Stimulated activated naive CD8-positive, alpha-beta T cell treated with anti-CD3 and anti-CD28 coated beads, Interleukin-15, Interleukin-2, amounts not matched to agents 100 U/mL and 50 U/mL, for 24 hours (primary cell): Measurements from ENCODE around the gene MAMLD1.

Experiments
- ATAC-seq: fragments of 150-1000 bp; cut with Tn5 transposase; one replicate; pipeline ENCODE4 v1.10.0; 2021
- DNase-seq: peaks from one replicate; pipeline ENCODE4 v3.0.0; 2021

The MAMLD1 gene

DNA sequence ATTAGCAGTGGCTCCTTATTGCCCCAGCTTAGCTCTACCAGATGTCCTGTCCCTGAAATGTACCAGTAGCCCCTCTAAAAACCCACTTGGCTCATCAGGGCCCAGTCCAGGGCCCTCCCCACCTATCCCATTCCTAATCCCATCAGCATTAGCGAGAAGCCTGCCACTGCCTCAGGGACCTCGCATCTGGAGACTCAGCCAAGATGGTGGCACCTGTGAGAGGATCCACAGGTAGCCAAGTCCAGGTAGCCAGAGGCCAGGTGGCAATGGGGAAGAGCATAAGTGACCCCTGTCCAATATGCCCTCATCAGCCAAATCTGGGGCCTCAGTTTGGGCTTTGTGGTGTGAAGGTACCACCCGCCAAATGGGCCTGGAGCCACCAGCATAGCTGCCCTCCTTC, 97.7 kb downstream of the MAMLD1 start:
- DNase-seq (no peak), ATAC-seq (no peak)

DNA sequence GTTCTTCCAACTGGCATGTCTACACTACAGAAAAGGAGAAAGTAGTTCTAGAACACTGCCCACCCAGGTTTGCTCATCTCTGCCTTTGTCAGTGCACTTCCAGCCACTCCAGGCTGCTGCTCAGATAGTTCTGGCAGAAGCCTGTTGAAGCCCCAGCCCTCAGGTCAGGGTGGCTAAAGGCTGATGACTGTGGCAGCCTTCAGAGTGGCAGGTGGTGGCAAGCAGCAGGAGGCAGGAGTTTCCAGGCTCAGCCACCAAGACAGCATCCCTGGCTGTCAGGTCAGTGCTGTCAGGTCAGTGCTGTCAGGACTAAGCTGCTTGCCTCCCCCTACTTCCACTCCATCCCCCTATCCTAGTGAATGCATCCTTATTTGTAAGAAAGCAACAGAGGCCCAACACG, 100.4 kb downstream of the MAMLD1 start:
- DNase-seq (no peak), ATAC-seq (no peak)

DNA sequence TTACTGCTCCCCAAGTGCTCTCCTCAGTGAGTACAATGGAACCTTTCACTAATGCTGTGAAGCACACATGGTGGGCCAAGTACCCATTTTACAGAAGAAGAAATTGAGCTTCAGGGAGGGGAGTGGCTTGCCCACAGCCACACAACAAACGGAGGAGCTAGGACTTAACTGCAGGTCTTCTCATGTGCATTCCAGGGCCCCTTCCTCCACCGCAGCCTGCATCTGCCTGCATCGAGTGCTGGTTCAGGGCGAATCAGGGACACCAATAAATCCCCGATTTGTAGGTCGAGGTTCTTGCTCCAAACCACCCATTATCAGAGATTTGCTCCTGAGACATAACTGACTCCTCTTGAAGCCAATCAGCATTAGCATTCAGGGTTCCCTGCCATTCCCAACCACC, 100.9 kb downstream of the MAMLD1 start:
- no peak for ATAC-seq
- no peak for DNase-seq

DNA sequence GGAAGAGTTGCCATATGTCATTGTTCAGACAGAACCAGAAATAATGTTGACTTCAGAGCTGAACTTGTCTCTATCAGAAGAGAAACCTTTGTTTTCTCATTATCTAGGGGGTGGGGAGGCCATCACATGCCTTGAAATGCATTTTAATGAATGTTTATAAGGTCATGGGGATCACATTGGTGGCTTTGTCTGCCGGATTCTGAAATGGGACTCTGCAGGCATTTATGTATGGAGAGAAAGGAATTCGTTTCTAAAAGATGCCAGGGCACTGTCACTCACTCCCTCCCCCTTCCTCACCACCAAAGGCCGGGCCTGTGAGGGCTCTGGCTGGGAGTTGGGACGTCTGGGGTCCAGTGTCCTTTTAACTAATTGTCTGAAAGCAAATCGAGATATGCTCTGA, 102.2 kb downstream of the MAMLD1 start:
- DNase-seq: no peak
- ATAC-seq: no peak

DNA sequence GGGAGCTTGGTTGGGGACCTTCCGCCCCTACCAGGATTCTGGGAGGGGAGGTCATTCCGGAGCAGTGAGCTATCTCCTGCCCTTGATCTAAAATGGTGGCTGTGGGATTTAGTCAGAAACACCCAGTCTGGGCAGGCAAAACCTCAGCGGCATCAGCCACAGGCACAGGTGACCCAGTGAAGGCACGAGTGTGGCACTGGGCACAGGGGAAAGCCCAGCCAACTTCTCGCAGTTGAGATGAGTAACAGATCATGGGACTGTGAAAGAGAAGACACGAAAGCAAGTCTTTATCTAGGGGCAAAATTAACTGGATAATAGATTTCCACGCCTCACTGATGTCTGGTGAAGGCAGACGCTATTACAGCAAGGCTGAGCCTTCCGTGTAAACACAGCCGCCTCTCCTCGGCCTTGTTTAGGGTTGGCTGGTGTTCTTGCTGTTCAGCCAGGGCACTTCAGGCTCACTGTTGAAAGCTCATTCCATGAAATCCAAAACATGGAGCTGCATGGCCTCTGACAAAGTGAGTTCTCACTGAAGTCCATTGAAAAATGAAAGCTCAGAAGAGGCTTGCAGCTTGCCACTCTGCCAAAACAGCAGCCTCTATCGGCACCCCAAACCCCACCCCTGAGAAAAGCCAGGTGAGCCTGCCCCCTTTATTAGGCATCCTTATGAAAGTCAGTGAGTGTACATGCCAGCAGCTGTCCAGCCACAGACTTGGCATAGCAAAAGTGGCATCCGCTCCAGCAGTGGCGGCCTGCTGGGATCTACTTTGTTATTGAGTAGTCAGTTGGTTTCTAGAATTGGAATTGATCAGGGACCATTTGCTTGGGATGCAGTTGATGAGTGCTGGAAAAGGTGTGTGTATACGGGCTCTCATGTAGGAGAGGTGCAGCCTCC, 103.0 kb downstream of the MAMLD1 start:
- no peak for ATAC-seq
- no peak for DNase-seq

DNA sequence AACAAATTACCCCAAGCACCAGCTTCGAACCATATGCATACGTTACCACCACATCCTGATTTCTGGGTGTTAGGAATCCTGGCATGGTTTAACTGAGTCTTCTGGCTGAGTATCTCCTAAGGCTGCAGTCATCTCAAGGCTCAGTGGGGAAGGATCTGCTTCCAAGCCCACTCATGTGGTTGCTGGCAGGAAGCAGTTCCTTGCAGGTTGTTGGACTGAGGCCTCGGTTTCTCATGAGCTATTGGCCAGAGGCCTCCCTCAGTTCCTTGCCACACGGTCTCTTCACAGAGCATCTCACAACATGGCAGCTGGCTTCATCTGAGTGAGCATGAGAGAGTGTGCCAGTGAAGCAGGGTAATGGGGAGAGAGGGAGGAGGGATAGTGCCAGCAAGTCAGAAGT, 109.2 kb downstream of the MAMLD1 start:
- DNase-seq (no peak), ATAC-seq (no peak)

DNA sequence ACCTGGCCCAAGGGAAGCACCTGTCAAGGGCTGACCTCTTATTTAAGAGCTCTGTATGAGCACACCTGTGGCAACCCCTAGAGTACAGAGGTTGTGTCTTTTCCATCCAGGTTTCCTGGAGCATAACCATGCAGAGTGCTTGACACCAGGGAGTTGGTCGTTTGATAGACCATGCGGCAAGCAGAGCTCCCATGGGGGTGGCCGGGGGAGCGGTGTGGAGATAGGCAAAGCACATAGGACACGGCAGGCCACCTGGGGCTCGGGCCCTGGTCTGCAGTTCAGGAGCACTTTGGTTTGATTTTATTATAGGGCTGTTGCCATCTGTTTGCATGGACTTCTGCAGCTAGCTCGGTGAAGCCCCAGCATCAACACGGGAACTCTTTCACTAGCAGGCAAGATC, 110.3 kb downstream of the MAMLD1 start:
- no peak for DNase-seq
- no peak for ATAC-seq

DNA sequence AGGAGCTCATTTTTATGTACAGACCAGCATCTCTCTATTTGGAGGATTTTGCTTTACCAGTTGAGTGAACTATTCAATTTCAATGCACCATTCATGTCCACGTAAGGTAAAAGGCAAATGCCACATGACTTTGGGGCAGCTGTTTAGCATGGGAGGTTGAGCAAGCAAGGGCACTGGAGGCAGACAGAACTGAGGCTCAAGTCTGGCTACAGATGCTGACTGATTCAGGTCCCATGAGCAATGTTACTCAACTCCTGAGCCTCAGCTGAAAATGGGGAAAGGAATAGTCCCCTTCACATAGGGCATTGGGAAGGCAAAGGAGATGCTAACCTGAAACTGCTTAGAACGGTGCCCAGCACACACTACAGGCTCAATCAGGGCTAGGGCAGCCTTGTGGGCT, 112.3 kb downstream of the MAMLD1 start:
- no peak for ATAC-seq
- DNase-seq: no peak

DNA sequence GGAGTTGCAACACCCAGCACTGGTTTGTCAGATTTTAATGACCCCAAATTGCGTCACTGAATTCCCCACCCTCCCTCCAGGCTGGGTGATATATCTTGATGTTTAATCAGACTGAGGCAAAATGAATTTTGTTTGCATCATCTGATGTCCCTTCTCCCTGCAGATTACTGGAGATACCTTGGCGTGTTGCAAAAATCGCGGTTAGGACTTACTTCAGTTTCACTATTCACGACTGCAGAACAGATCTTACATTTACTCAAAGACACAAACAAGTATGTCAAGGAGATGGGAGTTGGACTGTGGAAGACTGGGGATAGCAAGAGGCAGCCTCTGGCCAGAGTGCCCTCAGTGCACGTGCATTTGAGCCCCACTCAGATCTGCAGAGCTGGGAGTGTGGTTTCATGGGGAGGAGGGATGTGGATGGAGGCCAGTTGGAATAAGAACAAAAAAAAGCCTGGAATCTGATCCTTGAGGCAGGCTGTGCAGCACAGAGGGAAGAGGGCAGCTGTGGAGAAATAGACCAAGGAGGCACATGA, 113.1 kb downstream of the MAMLD1 start:
- ATAC-seq (no peak), DNase-seq (no peak)

DNA sequence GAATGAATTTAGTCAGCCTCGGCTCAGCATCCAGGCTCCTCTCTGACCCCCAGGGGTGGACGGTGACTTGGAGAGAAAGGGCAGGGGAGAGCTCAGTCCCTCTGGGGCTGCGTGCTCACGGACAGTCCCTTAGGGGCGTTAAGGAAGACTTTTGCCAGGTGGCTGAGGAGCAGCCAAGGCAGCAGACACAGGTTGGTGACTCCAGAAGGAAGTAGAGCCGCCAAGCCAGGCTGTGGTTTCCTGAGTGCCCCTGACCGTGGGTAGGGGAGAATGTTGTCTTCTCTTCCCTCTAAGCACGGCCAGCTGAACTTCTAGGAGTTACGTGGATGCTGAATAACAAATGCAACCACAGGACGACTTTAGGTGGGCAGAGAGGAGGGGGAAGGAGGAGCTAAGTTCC, 114.3 kb downstream of the MAMLD1 start:
- DNase-seq (no peak), ATAC-seq (no peak)

DNA sequence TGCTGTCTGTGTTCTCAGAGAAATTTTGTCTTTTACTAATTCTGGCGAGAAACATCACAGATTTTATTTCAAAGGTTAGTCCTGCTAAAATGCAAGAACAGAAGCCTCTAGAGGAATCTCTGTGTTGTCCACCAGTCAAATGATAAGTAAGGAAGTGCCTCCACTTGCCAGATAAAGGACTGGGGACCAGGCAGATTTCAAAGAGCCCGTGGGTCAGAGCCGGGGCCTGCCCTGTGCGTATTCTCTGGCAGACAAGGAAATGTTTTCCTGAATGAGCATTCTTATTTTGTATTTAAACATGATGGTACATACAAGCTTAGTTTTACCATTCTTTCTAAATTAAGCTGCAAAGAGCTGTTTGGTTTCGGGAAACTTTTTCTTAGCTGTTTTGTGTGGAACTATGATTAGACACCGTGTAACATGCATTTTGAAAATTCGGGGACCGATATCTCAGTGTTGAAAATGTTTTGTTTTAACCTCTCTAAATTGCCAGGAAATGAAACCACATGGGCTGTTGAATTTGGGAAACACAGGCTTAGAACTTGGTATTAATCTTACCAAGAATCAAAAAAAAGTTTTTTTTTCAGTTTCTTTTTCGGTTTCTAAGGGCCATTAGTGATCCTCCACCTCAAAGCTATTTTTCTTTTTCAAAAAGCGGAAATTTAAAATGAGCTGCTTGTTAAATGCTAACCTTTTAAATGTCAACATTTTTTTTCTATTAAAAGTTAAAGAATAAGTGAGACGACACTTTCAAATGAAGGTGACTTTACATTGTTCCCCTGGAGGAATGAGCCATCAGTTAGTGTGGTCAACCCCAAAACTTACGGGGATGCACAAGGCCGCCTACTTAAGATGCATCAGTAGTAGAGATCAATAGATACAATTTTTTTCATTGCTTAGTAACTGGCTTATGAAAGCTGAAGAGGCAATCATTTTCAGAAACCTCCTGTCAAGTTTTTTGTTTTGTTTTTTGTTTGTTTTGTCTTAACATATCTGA, 115.7 kb downstream of the MAMLD1 start:
- peak; percentile 65 for ATAC-seq
- DNase-seq: peak; percentile 20

DNA sequence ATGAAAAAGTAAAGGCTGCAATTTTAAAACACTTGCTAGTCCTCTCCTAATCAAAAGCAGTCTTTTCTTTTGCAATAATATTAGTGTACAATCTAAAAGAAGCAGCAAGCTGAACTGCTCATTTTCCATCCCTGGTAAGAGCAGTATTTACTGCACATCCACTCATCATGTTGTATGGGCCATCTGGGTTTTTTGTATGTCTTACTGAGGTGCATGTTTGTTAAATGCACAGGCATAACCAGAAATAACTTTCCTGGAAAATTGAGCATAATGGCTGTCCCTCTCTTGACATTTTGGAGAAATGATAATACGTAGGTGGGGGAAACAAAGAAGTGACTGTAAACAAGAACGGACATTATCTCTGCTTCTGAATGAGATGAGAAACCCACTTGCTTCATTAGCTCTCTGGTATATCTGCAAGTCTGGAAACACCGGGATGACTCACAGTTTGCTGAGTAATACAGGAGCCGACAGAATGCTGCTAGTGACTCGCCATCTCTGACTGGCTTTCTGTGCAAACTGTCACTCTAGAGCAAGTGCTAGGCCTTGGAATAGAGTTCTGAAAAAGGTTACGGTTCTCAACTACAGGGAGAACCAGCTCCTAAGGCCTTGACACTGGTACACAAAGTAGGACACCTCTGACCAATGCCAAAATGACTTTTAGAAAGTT, 119.6 kb downstream of the MAMLD1 start:
- DNase-seq: peak; percentile 44
- ATAC-seq: peak; percentile 90

DNA sequence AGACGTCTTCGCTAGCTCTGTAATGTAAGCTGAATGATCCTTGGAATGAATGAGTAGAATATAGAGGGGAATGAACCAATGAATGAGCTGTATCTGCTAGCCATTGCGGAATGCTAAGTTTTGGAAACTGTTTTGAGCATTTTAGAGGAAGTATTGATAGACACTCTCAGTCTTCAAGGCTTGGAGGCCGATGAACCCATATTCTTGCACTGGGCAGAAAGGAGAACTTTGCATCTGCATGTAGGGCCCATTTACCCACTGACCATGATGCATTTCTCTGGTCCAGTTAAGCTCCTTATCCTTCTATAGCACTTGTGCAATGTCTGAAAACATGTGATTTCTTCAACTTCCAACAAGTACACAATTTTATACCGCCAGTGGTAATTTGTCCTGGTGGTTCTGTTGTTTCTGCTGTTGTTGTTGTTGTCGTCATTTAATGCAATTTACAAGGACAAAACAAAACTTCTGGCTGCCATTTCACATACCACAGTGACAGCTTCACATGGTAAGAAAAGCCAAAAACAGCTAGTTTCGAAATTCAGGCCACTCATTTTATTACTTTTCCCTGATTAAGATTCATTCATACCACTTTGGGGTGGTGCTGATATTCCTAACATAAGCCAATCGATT, 120.4 kb downstream of the MAMLD1 start:
- DNase-seq: no peak
- ATAC-seq: no peak

DNA sequence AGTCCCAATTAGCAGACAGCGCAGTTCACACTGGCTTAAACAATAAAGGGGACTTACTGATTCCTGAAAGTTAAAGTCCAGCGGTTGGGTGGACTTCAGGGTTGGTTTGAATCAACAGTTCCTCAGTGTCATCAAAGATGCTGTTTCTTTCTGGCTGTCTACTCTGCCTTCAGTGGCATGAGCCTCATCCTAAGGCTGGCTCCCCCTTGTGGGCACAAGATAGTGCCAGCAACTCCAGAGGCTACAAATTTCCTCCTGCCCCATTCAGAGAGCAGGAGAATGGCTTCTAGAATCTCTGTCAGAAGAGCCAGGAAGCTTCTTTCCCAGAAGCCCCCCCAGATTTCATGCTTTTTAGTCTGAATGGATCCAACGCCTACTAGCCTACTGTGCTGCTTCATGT, 122.9 kb downstream of the MAMLD1 start:
- ATAC-seq (no peak), DNase-seq (peak; percentile 49)

DNA sequence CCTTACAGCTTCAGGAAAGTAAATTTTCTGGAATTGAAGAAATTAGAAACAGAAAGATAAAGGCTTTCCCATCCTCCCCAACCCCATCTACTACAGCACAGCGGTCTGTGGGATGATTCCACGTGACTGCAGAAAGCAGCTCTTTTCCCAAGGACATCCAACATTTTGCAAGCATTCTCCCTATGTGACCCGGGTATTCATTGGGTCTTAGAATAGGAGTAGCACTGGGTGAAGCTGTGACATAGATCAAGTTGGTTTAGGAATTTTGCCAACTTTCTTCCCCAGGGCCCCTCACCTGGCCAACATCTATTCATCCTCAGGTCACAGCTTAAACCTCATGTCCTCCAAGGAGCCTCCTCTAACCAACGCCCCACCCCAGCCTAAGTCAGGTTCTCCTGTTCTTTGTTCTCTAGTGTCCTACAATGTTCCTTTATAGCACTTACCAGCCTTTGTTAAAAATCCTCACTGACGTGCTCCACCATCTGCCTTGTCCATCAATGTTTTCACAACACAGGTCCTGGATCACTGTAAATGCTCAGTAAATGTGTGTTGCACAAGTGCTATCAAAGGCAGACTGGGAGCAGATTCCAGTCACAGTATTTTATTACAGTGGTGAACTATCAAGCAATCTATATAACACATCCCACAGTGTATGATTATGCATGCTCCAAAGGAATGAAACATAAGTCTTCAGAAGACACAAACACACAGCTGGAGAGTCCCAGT, 124.4 kb downstream of the MAMLD1 start:
- no peak for ATAC-seq
- DNase-seq: no peak

DNA sequence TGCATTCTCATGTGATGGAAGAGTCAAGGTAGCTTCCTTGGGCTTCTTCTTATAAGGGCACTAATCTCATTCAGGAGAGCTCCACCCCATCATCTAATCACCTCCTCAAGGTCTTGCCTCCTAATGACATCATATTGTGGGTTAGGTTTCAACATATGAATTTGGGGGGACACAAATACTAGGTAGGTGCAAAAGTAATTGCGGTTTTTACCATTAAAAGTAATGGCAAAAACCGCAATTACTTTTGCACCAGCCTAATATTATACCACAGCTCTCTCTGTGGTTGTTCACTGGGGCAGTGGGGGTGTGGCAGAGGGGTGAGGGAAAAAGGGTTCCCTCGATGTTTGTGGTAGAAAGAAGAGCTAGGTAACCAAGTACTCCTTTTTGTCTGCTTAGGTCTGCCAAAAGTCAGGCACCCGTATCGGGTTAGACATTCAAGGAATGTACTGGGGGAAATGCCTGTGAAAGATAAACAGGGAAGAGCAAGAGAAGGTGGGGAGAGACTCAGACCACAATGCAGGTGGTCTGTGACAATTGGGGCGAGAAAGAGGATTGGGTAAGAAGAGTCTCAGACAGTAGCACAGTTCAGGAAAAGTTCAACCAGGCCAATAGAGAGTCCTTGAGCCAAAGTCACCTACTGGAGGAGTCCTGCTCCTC, 126.4 kb downstream of the MAMLD1 start:
- ATAC-seq (no peak), DNase-seq (no peak)

DNA sequence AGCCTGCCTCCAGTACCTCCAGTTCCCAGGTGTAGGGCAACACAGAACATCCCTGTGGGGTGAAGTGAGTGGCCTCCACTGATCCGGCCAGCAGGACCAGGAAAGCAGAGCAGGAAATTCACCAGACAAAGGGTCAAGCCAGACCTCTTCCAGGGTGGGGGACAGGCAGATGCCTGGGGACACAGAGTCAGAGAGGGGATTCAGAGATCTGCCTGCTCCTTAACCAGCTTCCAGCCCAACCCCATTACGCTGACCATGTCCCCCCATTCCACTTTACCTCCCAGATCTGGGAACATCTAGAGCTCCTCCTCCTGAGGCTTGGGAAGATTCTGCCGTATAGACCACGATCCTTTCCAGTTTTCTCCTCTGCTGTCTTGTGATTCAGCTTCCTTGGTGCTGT, 132.4 kb downstream of the MAMLD1 start:
- DNase-seq: no peak

DNA sequence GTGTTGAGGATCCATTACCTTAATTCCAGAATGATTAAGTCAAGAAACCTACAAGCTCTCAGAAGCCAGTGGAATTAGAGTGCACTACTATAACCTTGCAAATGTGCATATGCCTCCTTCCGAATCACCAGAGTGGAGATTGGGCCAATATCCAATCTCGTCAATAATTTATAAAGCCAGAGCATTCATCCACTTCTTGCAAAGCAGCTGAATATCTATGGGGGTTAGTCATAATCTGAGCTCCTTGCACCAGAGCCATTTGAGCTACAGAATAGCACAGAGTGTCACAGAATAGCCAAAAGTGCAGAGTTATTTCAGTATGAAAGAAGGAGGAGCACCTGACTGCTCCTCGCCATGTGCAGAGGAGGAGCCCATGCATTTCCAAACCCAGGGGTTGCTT, 136.1 kb downstream of the MAMLD1 start:
- no peak for ATAC-seq
- no peak for DNase-seq

More for the DNA sequence above, 132.4 kb downstream of the MAMLD1 start:
- ATAC-seq: no peak

DNA sequence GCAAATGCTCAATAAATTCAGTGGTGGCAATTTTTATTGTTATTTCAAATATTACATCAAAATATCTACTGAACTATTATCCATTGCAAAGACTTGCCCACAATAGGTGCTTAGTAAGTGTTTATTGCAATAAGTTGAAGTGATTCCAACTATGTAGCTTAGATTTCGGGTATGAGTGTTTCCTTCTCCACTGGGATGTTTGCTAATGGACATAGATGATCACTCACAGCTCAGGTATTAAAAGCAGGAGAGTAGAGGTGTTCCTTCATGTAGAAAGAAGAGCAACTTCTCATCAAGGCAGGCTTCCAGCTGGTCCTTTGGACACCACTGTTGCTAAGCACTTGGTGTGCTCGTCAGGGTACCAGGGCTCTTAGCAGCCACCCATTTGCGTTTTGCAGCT, 139.0 kb downstream of the MAMLD1 start:
- DNase-seq (no peak), ATAC-seq (no peak)
